Measurements from ENCODE around the gene DLGAP1. TPM values are rescaled to one million over a fixed set of nuclear protein-coding genes. Genes with fewer than 3 reads are reported as not detected.

Gene DLGAP1
- total RNA-seq, 1 donor from 2014 or later: 0.05 TPM

DNA sequence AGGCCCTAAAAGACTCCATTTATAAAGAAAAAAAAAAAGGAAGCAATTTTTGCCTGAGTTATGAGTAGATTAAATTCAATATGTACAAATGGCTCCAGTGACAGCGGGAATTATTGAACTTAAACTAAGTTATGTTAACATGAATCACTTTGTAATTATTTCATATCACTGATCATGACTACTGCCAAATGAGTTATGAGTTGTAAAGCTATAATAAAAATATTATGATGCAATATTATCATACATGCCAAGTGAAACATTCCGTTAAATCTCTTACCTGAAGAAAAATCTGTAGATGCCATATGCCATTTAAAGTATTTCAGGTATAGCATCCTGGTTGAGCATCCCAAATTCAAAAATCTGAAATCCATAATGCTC is 217.5 kb downstream of the DLGAP1 start:
- no peak overlapping the region for H3K4me3 ChIP-seq
- H3K4me1 ChIP-seq: no peaks in the 10 kb centered on the region
- no peak for TF ChIP-seq CTCF (IDR thresholded peaks at IDR 0.05; ENCODE audit: borderline replicate concordance)
- DNase-seq: no peak
- H3K9me3 ChIP-seq (replicated peaks): no peaks in the 10 kb centered on the region
- no peaks in the 10 kb centered on the region for H3K36me3 ChIP-seq
- H3K27me3 ChIP-seq (ENCODE audit: low read depth): no peaks in the 10 kb centered on the region
- intact Hi-C loops (cut with micrococcal nuclease): no loop called here
- no peak overlapping the region for H3K27ac ChIP-seq (replicated peaks)

GRCh38 chr18:4236940-4237663 is 218.0 kb downstream of the DLGAP1 start:
- Histone ChIP-seq H3K9me3 (replicated peaks) (no peaks in the 10 kb centered on the region), H3K27ac (replicated peaks) (no peak overlapping the region), H3K36me3 (no peaks in the 10 kb centered on the region), H3K4me3 (no peak overlapping the region), H3K27me3 (ENCODE audit: low read depth) (no peaks in the 10 kb centered on the region), H3K4me1 (no peaks in the 10 kb centered on the region)
- no peak for DNase-seq
- TF ChIP-seq CTCF (IDR thresholded peaks at IDR 0.05; ENCODE audit: borderline replicate concordance): no peak
- intact Hi-C loops (cut with micrococcal nuclease): no loop called here

DNA sequence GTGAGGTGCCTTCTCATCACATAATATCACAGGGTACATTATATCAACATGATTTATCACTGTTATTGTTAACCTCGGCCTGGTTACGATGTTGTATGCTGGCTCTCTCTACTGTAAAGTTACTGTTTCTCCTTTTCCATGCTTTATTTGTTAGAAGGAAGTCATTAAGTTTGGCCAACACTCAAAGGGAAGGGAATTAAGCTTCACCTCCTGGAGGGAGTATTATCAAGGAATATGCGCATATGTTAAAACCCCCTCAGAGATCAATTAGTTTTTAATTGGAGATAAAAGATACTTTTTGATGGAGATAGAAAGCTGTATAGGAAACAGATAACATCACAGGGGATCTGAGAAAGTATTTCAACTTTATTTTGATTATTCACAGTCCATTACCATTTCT is 221.6 kb downstream of the DLGAP1 start:
- peaks cover 12% of the 10 kb centered on the region for H3K9me3 ChIP-seq (replicated peaks)
- intact Hi-C loops (cut with micrococcal nuclease): no loop called here
- DNase-seq: no peak
- no peaks in the 10 kb centered on the region for H3K27me3 ChIP-seq (ENCODE audit: low read depth)
- no peaks in the 10 kb centered on the region for H3K4me1 ChIP-seq
- no peak overlapping the region for H3K27ac ChIP-seq (replicated peaks)
- no peaks in the 10 kb centered on the region for H3K36me3 ChIP-seq
- TF ChIP-seq CTCF (IDR thresholded peaks at IDR 0.05; ENCODE audit: borderline replicate concordance): no peak
- no peak overlapping the region for H3K4me3 ChIP-seq

- H3K4me1 ChIP-seq: no peaks in the 10 kb centered on the region
- H3K27me3 ChIP-seq (ENCODE audit: low read depth): no peaks in the 10 kb centered on the region
- no peak overlapping the region for H3K27ac ChIP-seq (replicated peaks)
- H3K9me3 ChIP-seq (replicated peaks): peaks cover 15% of the 10 kb centered on the region
- H3K4me3 ChIP-seq: no peak overlapping the region
- no peaks in the 10 kb centered on the region for H3K36me3 ChIP-seq
- no peak for TF ChIP-seq CTCF (IDR thresholded peaks at IDR 0.05; ENCODE audit: borderline replicate concordance)
- intact Hi-C loops (cut with micrococcal nuclease): no loop called here
- DNase-seq: no peak
Measured at GRCh38 chr18:4232656-4233055, 222.5 kb downstream of the DLGAP1 start.

- no peak overlapping the region for H3K27ac ChIP-seq (replicated peaks)
- intact Hi-C loops (cut with micrococcal nuclease): no loop called here
- no peak for DNase-seq
- no peak overlapping the region for H3K4me3 ChIP-seq
- H3K4me1 ChIP-seq: no peaks in the 10 kb centered on the region
- TF ChIP-seq CTCF (IDR thresholded peaks at IDR 0.05; ENCODE audit: borderline replicate concordance): no peak
- no peaks in the 10 kb centered on the region for H3K36me3 ChIP-seq
- no peaks in the 10 kb centered on the region for H3K27me3 ChIP-seq (ENCODE audit: low read depth)
- H3K9me3 ChIP-seq (replicated peaks): peaks cover 19% of the 10 kb centered on the region
Measured at GRCh38 chr18:4231260-4231659, 223.8 kb downstream of the DLGAP1 start.
